Stimulated activated CD4-positive, alpha-beta T cell treated with anti-CD3 and anti-CD28 coated beads, Interleukin-4, amount 100 ng/mL, for 48 hours (primary cell): ENCODE measurements around the gene MZB1.
A peak's percentile ranks its signal among the peaks of the same experiment; 100 is the strongest.

Experiments used
- DNase-seq, 2 donors: peaks; one replicate each; pipeline ENCODE4 v3.0.0-alpha.2; 2020; ENCODE audit warnings: low read depth in 2 of 2

Gene MZB1

GRCh38 chr5:139389701-139390638 is at the start of gene MZB1:
Gene MZB1 (minus strand): TSS chr5:139389913. CDS start chr5:139389856, 57 bp downstream.
- DNase-seq = peak; percentile 38 to 46

GRCh38 chr5:139439013-139439903 is 49.5 kb upstream of the MZB1 start, which contains the start of gene DNAJC18:
Gene DNAJC18 (minus strand): TSS chr5:139439525. CDS start chr5:139439445, 80 bp downstream.
- DNase-seq = peak; percentile 88 to 91

GRCh38 chr5:139438707-139439012 is 48.9 kb upstream of the MZB1 start:
- DNase-seq = no peak

- DNase-seq = no peak
Observed at GRCh38 chr5:139435676-139436075, 46.0 kb upstream of the MZB1 start.

GRCh38 chr5:139431706-139432105 is 42.0 kb upstream of the MZB1 start:
- DNase-seq = no peak

- DNase-seq = no peak
Observed at GRCh38 chr5:139430015-139430414, 40.3 kb upstream of the MZB1 start.

- no peak for DNase-seq
Observed at GRCh38 chr5:139426203-139426885, 36.6 kb upstream of the MZB1 start.

- no peak for DNase-seq
Observed at GRCh38 chr5:139425497-139425896, 35.8 kb upstream of the MZB1 start.

GRCh38 chr5:139422307-139422893 is 32.7 kb upstream of the MZB1 start:
- DNase-seq = peak in 1 of 2 donors; percentile 39

- DNase-seq = no peak
Observed at GRCh38 chr5:139419226-139420192, 29.8 kb upstream of the MZB1 start.

- DNase-seq = no peak
Observed at GRCh38 chr5:139418793-139419192, 29.1 kb upstream of the MZB1 start.

GRCh38 chr5:139417214-139417613 is 27.5 kb upstream of the MZB1 start:
- no peak for DNase-seq

- no peak for DNase-seq
Observed at GRCh38 chr5:139416651-139417050, 26.9 kb upstream of the MZB1 start.

- DNase-seq = no peak
Observed at GRCh38 chr5:139415869-139416268, 26.2 kb upstream of the MZB1 start.

- peak in 1 of 2 donors; percentile 35 for DNase-seq
Observed at GRCh38 chr5:139415221-139415861, 25.6 kb upstream of the MZB1 start.

- DNase-seq = no peak
Observed at GRCh38 chr5:139414581-139415130, 24.9 kb upstream of the MZB1 start.

- DNase-seq = no peak
Observed at GRCh38 chr5:139413963-139414362, 24.2 kb upstream of the MZB1 start.

GRCh38 chr5:139413153-139413552 is 23.4 kb upstream of the MZB1 start:
- no peak for DNase-seq

GRCh38 chr5:139410993-139411828 is 21.5 kb upstream of the MZB1 start:
- no peak for DNase-seq
